Hepatocyte (in vitro differentiated cells): ENCODE data around the gene CDH12. TPM values are rescaled to one million over a fixed set of nuclear protein-coding genes. Genes with fewer than 3 reads are reported as not detected.
"Not testable (repeated sequence)": the region's sequence is repeated elsewhere in the genome, so short reads cannot be mapped to it uniquely, and the experiment has no call there.

Source experiments
- DNase-seq: peaks from one replicate; pipeline ENCODE4 v3.0.0-alpha.2; 2016; ENCODE audit warnings: low spot score
- H2AFZ ChIP-seq: fragments of 200-600 bp; sonication (generic); 2 replicates; pipeline ENCODE4 v1.6.0; 2016; ENCODE audit warnings: antibody characterized with exemption, mild to moderate bottlenecking
- H3K27ac ChIP-seq: fragments of 200-600 bp; sonication (generic); 2 replicates; pipeline ENCODE4 v1.5.1; 2016; ENCODE audit warnings: mild to moderate bottlenecking
- H3K27me3 ChIP-seq: fragments of 200-600 bp; sonication (generic); 2 replicates; pipeline ENCODE4 v1.6.1; 2016
- H3K36me3 ChIP-seq: fragments of 200-600 bp; sonication (generic); replicated peaks from 2 replicates; pipeline ENCODE4 v1.5.1; 2016; ENCODE audit warnings: low read depth; ENCODE audit not compliant: insufficient read depth
- H3K4me1 ChIP-seq: fragments of 200-600 bp; sonication (generic); 2 replicates; pipeline ENCODE4 v1.5.1; 2016; ENCODE audit warnings: mild to moderate bottlenecking, moderate library complexity; ENCODE audit not compliant: insufficient read depth
- H3K4me2 ChIP-seq: fragments of 200-600 bp; sonication (generic); 2 replicates; pipeline ENCODE4 v1.6.0; 2016
- H3K4me3 ChIP-seq: fragments of 200-600 bp; sonication (generic); 2 replicates; pipeline ENCODE4 v1.5.1; 2016; ENCODE audit warnings: mild to moderate bottlenecking
- H3K79me2 ChIP-seq: fragments of 200-600 bp; sonication (generic); 2 replicates; pipeline ENCODE4 v1.6.0; 2017; ENCODE audit warnings: mild to moderate bottlenecking
- H3K9me2 ChIP-seq: fragments of 200-600 bp; sonication (generic); replicated peaks from 2 replicates; pipeline ENCODE4 v1.6.0; 2017; ENCODE audit warnings: mild to moderate bottlenecking; ENCODE audit not compliant: insufficient read depth
- H3K9me3 ChIP-seq: fragments of 200-600 bp; sonication (generic); 2 replicates; pipeline ENCODE4 v1.5.1; 2016; ENCODE audit warnings: low read depth, mild to moderate bottlenecking
- H4K20me1 ChIP-seq: fragments of 200-600 bp; sonication (generic); 2 replicates; pipeline ENCODE4 v1.6.0; 2016; ENCODE audit warnings: mild to moderate bottlenecking; ENCODE audit not compliant: insufficient read depth, poor library complexity, severe bottlenecking
- CTCF ChIP-seq: fragments of 200-600 bp; sonication (generic); IDR thresholded peaks from 2 replicates; pipeline ENCODE4 v1.5.1; 2016; ENCODE audit warnings: antibody characterized with exemption, mild to moderate bottlenecking; ENCODE audit not compliant: poor library complexity
- EZH2 ChIP-seq: fragments of 200-600 bp; sonication (generic); IDR thresholded peaks from 2 replicates; pipeline ENCODE4 v1.6.1; 2016; ENCODE audit warnings: antibody characterized with exemption, mild to moderate bottlenecking, borderline replicate concordance
- EZH2phosphoT487 ChIP-seq: fragments of 200-600 bp; sonication (generic); IDR thresholded peaks from one replicate; pipeline ENCODE4 v1.6.1; 2018; ENCODE audit warnings: antibody characterized with exemption, mild to moderate bottlenecking, low read depth, moderate library complexity; ENCODE audit not compliant: unreplicated experiment, severe bottlenecking
- WGBS: methylation state at CpG from one replicate; pipeline ENCODE4 v1.1.6; 2016; ENCODE audit warnings: low lambda C conversion rate; ENCODE audit errors: missing lambda C conversion rate; 5-methylcytosine and 5-hydroxymethylcytosine counted together
- polyA plus RNA-seq: library from polyadenylated mRNA; unstranded; fragments of >200 nt; fragmentation: Nextera tagmentation; extraction: Ambion mirVana; gene quantifications from 2 replicates; pipeline ENCODE4 v1.2.1, GENCODE V29; 2016
- total RNA-seq: library from RNA; depleted of rRNA; stranded (reverse); fragments of >200 nt; gene quantifications from 2 replicates; pipeline ENCODE4 v1.2.3, GENCODE V29; 2014

The CDH12 gene
- total and polyA plus RNA-seq, 2 experiments from 2014 or later, result 15.4 to 44.5 TPM

- Histone ChIP-seq H3K4me1 (no peaks in the 10 kb centered on the region), H3K27ac (no peak overlapping the region), H3K4me3 (no peak overlapping the region), H3K9me3 (no peaks in the 10 kb centered on the region), H3K27me3 (no peaks in the 10 kb centered on the region), H3K36me3 (no peaks in the 10 kb centered on the region), H3K4me2 (no peak overlapping the region), H4K20me1 (no peaks in the 10 kb centered on the region), H3K9me2 (no peaks in the 10 kb centered on the region), H3K79me2 (no peaks in the 10 kb centered on the region), H2AFZ (no peak overlapping the region)
- no peak for DNase-seq
- TF ChIP-seq EZH2, result no peak
- TF ChIP-seq EZH2phosphoT487, result no peak
Measured at GRCh38 chr5:22044229-22044628, 808.9 kb downstream of the CDH12 start.

DNA sequence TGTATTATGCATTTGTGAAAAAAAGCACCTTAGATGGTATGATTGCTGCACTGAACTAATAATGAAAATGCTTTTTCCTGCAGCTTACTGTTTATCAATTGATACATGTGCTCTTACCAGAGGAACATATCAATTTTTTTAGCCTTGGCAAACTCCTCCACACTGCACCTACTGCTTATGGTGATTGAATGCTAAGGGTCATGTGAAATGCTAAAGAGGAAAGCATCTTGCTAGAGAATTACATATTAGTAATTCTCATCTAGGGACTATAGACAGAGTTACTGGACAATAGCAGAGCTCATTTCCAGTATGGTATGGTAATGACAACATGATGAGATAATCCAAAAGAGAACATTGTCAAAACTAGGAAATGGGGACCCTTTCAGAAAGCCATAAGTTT, 817.1 kb downstream of the CDH12 start:
- no peaks in the 10 kb centered on the region for H4K20me1 ChIP-seq
- no peaks in the 10 kb centered on the region for H3K36me3 ChIP-seq
- no peaks in the 10 kb centered on the region for H3K9me3 ChIP-seq
- H3K4me3 ChIP-seq, result no peak overlapping the region
- H3K4me1 ChIP-seq, result no peaks in the 10 kb centered on the region
- DNase-seq, result no peak
- no peak overlapping the region for H3K4me2 ChIP-seq
- TF ChIP-seq EZH2phosphoT487 (no peak), CTCF (no peak)
- no peak overlapping the region for H2AFZ ChIP-seq
- no peaks in the 10 kb centered on the region for H3K27me3 ChIP-seq
- no peaks in the 10 kb centered on the region for H3K79me2 ChIP-seq
- no peak overlapping the region for H3K27ac ChIP-seq
- H3K9me2 ChIP-seq, result no peaks in the 10 kb centered on the region

- H3K27ac ChIP-seq, result no peak overlapping the region
- TF ChIP-seq EZH2phosphoT487 (no peak), EZH2 (no peak), CTCF (no peak)
- no peaks in the 10 kb centered on the region for H4K20me1 ChIP-seq
- H3K9me3 ChIP-seq, result no peaks in the 10 kb centered on the region
- H3K36me3 ChIP-seq, result no peaks in the 10 kb centered on the region
- no peaks in the 10 kb centered on the region for H3K4me1 ChIP-seq
- no peaks in the 10 kb centered on the region for H3K9me2 ChIP-seq
- H3K27me3 ChIP-seq, result no peaks in the 10 kb centered on the region
- 78% methylated on average over 2 of the region's 2 CpGs for WGBS
- H3K4me3 ChIP-seq, result no peak overlapping the region
- H3K79me2 ChIP-seq, result no peaks in the 10 kb centered on the region
- no peak for DNase-seq
- no peak overlapping the region for H2AFZ ChIP-seq
- H3K4me2 ChIP-seq, result no peak overlapping the region
Measured at GRCh38 chr5:22033066-22033465, 820.1 kb downstream of the CDH12 start.

- H3K9me2 ChIP-seq, result no peaks in the 10 kb centered on the region
- 85% methylated on average over 1 of the region's 1 CpG for WGBS
- H3K4me2 ChIP-seq, result no peak overlapping the region
- no peaks in the 10 kb centered on the region for H3K36me3 ChIP-seq
- H3K27ac ChIP-seq, result no peak overlapping the region
- H2AFZ ChIP-seq, result no peak overlapping the region
- no peaks in the 10 kb centered on the region for H4K20me1 ChIP-seq
- no peak for TF ChIP-seq EZH2
- TF ChIP-seq CTCF, result no peak
- no peaks in the 10 kb centered on the region for H3K27me3 ChIP-seq
- H3K4me1 ChIP-seq, result no peaks in the 10 kb centered on the region
- DNase-seq, result no peak
- no peaks in the 10 kb centered on the region for H3K79me2 ChIP-seq
- H3K9me3 ChIP-seq, result no peaks in the 10 kb centered on the region
- no peak overlapping the region for H3K4me3 ChIP-seq
Measured at GRCh38 chr5:22023784-22024183, 829.4 kb downstream of the CDH12 start.

- not testable (repeated sequence) for H3K4me3 ChIP-seq, H4K20me1 ChIP-seq, H3K9me2 ChIP-seq, H3K27ac ChIP-seq, DNase-seq, H3K27me3 ChIP-seq, H3K79me2 ChIP-seq, H2AFZ ChIP-seq, H3K4me2 ChIP-seq, H3K4me1 ChIP-seq, H3K9me3 ChIP-seq, H3K36me3 ChIP-seq
- 79% methylated on average over 3 of the region's 3 CpGs for WGBS
Measured at GRCh38 chr5:22012893-22013292, 840.3 kb downstream of the CDH12 start.

GRCh38 chr5:22010808-22011207, 842.3 kb downstream of the CDH12 start:
- H3K4me1 ChIP-seq, H3K27me3 ChIP-seq, H4K20me1 ChIP-seq, H3K9me3 ChIP-seq, H3K4me2 ChIP-seq, H3K79me2 ChIP-seq, DNase-seq, H3K9me2 ChIP-seq, H2AFZ ChIP-seq, H3K36me3 ChIP-seq, H3K4me3 ChIP-seq: not testable (repeated sequence)
- 62% methylated on average over 3 of the region's 4 CpGs for WGBS
- H3K27ac ChIP-seq, result peak overlapping the region; percentile 66

DNA sequence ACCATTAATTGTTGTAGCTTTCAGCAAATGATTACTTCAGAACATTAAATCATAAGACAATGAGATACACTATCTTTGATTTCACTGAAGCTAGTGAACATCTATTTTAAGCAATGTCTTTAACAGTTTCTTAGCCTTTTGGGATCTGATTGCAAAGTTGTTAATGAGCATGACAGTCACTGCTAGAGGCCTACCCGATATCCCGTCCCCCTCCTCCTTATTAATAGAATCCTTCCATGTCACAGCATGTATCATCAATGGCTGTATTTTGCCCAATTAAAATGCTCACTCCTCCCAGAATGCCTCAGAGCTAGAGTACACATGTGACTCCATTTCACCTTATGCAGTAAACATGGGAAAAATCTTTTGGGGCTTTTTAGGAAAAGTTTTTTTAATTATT, 852.0 kb downstream of the CDH12 start:
- H3K27ac ChIP-seq, H3K4me3 ChIP-seq, H3K4me2 ChIP-seq, H3K9me3 ChIP-seq, H3K9me2 ChIP-seq, H4K20me1 ChIP-seq, H3K27me3 ChIP-seq, H3K79me2 ChIP-seq, H2AFZ ChIP-seq, H3K4me1 ChIP-seq, H3K36me3 ChIP-seq, DNase-seq: not testable (repeated sequence)
- WGBS, result 96% methylated on average over 2 of the region's 2 CpGs
